MCF 10A (cell line): ENCODE measurements around the gene CGB3. TPM values are rescaled to one million over a fixed set of nuclear protein-coding genes. Genes with fewer than 3 reads are reported as not detected.

Source experiments
- BruUV-seq: library from RNA; stranded (reverse); fragments of 400-500 nt; replicated peaks from 2 replicates; lab custom pipeline; 2021; lab: Mats Ljungman, UMichigan
- CTCF ChIA-PET: fragments of 300-600 bp; sonication (Branson Sonifier 250); formaldehyde crosslinking; extraction: SDS; loops from one replicate; lab custom pipeline; 2021; ENCODE audit warnings: antibody characterized with exemption, inconsistent platforms; lab: Yijun Ruan, JAX
- POLR2A ChIA-PET: fragments of 300-600, 350-650 bp; sonication (Branson Sonifier 250); formaldehyde crosslinking; extraction: SDS; loops from one replicate; lab custom pipeline; 2020; ENCODE audit warnings: antibody characterized with exemption, inconsistent platforms; lab: Yijun Ruan, JAX
- DNase-seq: peaks from one replicate; pipeline ENCODE4 v3.0.0-alpha.2; 2018; ENCODE audit not compliant: unreplicated experiment
- H3K27ac Mint-ChIP-seq: one replicate; pipeline ENCODE4 v1.8.0; 2022; ENCODE audit warnings: mild to moderate bottlenecking, low read depth, mixed read lengths; ENCODE audit not compliant: unreplicated experiment
- H3K27me3 Mint-ChIP-seq: one replicate; pipeline ENCODE4 v1.8.0; 2022; ENCODE audit warnings: mixed read lengths; ENCODE audit not compliant: insufficient read depth, unreplicated experiment
- H3K36me3 Mint-ChIP-seq: one replicate; pipeline ENCODE4 v1.8.0; 2022; ENCODE audit warnings: mild to moderate bottlenecking, moderate library complexity, mixed read lengths; ENCODE audit not compliant: insufficient read depth, unreplicated experiment
- H3K4me1 Mint-ChIP-seq: one replicate; pipeline ENCODE4 v1.8.0; 2022; ENCODE audit warnings: mixed read lengths; ENCODE audit not compliant: insufficient read depth, unreplicated experiment
- H3K4me3 Mint-ChIP-seq: one replicate; pipeline ENCODE4 v1.8.0; 2022; ENCODE audit warnings: mild to moderate bottlenecking, moderate library complexity, mixed read lengths; ENCODE audit not compliant: unreplicated experiment
- H3K9me3 Mint-ChIP-seq: one replicate; pipeline ENCODE4 v1.8.0; 2022; ENCODE audit warnings: mixed read lengths; ENCODE audit not compliant: unreplicated experiment
- CTCF ChIP-seq: fragments of 200-600 bp; IDR thresholded peaks from one replicate; pipeline ENCODE4 v1.8.0; 2022; ENCODE audit warnings: antibody characterized with exemption, mild to moderate bottlenecking; ENCODE audit not compliant: unreplicated experiment
- intact Hi-C: fragments of 100-400 bp; cut with micrococcal nuclease; formaldehyde crosslinking; loops from 2 replicates; pipeline ENCODE4 v1.14.1; 2022
- total RNA-seq: library from RNA; stranded (reverse); gene quantifications from 2 replicates; pipeline ENCODE4 v1.2.3, GENCODE V29; 2022

The CGB3 gene
- total RNA-seq, 1 experiment from 2014 or later: not detected

DNA sequence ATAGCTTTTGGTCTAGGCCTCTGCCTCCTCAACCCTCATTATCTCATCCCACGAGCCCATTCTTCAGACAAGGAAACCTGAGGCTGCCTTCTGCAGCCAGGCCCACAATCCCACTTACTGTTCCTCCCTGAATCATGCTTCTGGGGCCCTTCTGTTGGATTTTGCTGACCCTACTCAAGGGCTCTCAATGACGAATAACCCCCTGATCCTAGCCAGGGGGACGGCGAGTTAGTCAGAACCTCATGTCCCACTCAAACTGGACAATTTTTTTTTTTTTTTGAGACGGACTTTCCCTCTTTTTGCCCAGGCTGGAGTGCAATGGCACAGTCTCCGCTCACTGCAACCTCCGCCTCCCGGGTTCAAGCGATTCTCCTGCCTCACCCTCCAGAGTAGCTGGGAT lies 2.0 kb downstream of the CGB3 start:
- Mint-ChIP-seq H3K36me3 (peaks cover 13% of the 10 kb centered on the region), H3K4me1 (peaks cover 22% of the 10 kb centered on the region), H3K27me3 (no peaks in the 10 kb centered on the region), H3K9me3 (no peaks in the 10 kb centered on the region), H3K27ac (no peak overlapping the region), H3K4me3 (no peak overlapping the region)
- POLR2A ChIA-PET: no interaction called here
- no peak for DNase-seq
- CTCF ChIA-PET: no interaction called here
- no peak for TF ChIP-seq CTCF
- BruUV-seq: no TSS peak
- intact Hi-C loops: no loop called here

DNA sequence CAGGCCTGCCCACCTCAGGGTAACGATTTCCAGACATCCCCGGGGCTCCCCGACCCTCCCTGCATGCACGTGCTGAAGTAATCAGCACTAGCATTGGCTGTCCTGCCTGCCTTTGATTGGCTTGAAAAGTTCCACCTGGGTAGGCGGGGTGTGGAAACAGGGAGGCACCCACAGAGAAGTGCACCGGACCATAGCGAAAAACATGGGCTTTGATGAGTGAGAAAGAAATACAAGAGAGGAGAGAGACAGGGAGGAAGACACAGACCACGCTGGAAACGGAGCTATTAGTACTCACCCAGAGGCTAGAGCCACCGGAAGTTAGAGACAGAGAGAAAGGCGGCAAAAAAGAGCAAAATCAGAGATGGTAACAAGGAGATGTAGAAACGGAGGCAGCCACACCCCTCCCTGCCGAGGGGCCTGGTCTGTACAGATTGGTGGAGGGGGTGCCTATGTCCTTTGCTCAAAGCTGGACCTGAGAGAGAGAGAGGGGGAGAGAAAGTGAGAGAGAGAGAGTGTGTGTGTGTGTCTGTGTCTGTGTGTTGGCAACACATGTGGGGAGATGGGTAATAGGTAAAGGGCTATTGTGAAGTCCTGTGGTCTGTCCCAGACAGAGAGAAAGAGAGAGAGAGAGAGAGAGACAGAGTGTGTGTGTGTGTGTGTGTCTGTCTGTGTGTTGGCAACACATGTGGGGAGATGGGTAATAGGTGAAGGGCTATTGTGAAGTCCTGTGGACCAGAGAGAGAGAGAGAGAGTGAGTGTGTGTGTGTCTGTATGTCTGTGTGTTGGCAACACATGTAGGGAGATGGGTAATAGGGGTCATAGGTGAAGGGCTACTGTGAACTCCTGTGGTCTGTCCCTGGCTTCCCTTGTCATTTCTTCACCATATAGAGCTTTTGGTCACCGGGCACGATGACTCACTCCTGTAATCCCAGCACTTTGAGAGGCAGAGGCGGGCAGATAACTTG lies 2.9 kb downstream of the CGB3 start:
- peak; percentile 49 for DNase-seq
- intact Hi-C loops: no loop called here
- peaks cover 22% of the 10 kb centered on the region for H3K4me1 Mint-ChIP-seq
- POLR2A ChIA-PET: interaction anchor here (1.2 kb wide), 1 partner anchor 44 kb away, joined by 4 read pairs; no protein-coding TSS in a partner anchor
- no peak overlapping the region for H3K27ac Mint-ChIP-seq
- peaks cover 19% of the 10 kb centered on the region for H3K36me3 Mint-ChIP-seq
- no peak overlapping the region for H3K4me3 Mint-ChIP-seq
- no peaks in the 10 kb centered on the region for H3K9me3 Mint-ChIP-seq
- H3K27me3 Mint-ChIP-seq: no peaks in the 10 kb centered on the region
- CTCF ChIA-PET: interaction anchor here (1.4 kb wide), 1 partner anchor 22 kb away, joined by 3 read pairs; no protein-coding TSS in a partner anchor
- BruUV-seq: no TSS peak
- TF ChIP-seq CTCF: no peak

- no peak for TF ChIP-seq CTCF
- ChIA-PET POLR2A (interaction anchor here (1.2 to 1.7 kb wide), 2 partner anchors 37 to 45 kb away, joined by 4 to 6 read pairs; partner anchors contain the start of gene CGB7), CTCF (interaction anchor here (0.6 to 1.4 kb wide), 2 partner anchors 21 to 37 kb away, joined by 3 to 4 read pairs; partner anchors contain the start of gene CGB7)
- H3K36me3 Mint-ChIP-seq: peaks cover 26% of the 10 kb centered on the region
- DNase-seq: no peak
- BruUV-seq: no TSS peak
- peak overlapping the region; percentile 57 for H3K4me3 Mint-ChIP-seq
- H3K9me3 Mint-ChIP-seq: no peaks in the 10 kb centered on the region
- peaks cover 18% of the 10 kb centered on the region for H3K4me1 Mint-ChIP-seq
- H3K27me3 Mint-ChIP-seq: no peaks in the 10 kb centered on the region
- no peak overlapping the region for H3K27ac Mint-ChIP-seq
- intact Hi-C loops: no loop called here
These were observed 3.8 kb downstream of the CGB3 start for GRCh38 chr19:49020342-49020741.
